CD4-positive, alpha-beta T cell treated with Interleukin-17A for 1 hour (primary cell): Measurements from ENCODE around the gene LRRC37B.
"Not testable (repeated sequence)": the region's sequence is repeated elsewhere in the genome, so short reads cannot be mapped to it uniquely, and the experiment has no call there.

Experiments used
- DNase-seq: peaks from one replicate; pipeline ENCODE4 v3.0.0-alpha.2; 2020

Gene LRRC37B

DNA sequence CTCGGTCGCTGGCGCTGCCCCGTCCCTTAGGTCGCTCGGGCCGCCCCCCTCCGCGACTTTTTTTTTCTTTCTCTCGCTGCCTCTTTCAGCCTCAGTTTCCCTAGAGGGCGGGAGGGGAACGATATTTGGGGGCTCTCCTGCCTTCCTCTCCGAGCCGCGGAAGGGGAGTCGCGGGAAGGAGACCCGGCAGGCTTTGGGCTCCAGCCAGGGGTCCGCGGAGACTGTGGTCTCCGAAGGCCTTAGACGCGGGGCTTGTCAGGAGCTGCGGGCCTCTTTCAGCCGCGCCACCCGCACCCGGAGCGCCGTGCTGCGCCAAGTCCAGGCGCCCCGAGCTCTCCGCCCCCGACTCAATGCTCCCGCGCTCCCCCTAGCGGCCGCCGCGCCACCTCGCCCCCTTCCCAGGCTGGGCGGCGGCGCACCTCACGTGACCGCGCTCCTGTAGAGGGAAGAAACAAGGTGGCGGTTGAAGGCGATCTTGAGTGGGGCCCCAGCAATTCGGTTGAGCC, at the start of gene LRRC37B:
Gene LRRC37B (plus strand): TSS at position 427 of the 506 bp plus-strand sequence. CDS start 14,010 bp downstream, outside the sequence.
- peak; percentile 91 for DNase-seq

DNA sequence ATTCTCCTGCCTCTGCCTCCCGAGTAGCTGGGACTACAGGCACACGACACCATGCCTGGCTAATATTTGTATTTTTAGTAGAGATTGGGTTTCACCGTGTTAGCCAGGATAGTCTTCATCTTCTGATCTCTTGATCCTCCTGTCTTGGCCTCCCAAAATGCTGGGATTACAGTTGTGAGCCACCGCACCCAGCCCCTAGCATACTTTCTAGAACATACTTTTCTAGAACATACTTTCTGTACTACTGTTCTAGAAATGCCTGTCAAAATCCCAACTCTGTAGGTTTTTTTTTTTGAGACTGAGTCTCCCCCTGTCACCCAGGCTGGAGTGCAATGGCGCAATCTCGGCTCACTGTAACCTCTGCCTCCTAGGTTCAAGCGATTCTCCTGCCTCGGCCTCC, 43.1 kb upstream of the LRRC37B start:
- not testable (repeated sequence) for DNase-seq

- DNase-seq = no peak
These were observed 39.5 kb upstream of the LRRC37B start for GRCh38 chr17:31967648-31968047.

- not testable (repeated sequence) for DNase-seq
These were observed 36.8 kb upstream of the LRRC37B start for GRCh38 chr17:31970416-31970815.

DNA sequence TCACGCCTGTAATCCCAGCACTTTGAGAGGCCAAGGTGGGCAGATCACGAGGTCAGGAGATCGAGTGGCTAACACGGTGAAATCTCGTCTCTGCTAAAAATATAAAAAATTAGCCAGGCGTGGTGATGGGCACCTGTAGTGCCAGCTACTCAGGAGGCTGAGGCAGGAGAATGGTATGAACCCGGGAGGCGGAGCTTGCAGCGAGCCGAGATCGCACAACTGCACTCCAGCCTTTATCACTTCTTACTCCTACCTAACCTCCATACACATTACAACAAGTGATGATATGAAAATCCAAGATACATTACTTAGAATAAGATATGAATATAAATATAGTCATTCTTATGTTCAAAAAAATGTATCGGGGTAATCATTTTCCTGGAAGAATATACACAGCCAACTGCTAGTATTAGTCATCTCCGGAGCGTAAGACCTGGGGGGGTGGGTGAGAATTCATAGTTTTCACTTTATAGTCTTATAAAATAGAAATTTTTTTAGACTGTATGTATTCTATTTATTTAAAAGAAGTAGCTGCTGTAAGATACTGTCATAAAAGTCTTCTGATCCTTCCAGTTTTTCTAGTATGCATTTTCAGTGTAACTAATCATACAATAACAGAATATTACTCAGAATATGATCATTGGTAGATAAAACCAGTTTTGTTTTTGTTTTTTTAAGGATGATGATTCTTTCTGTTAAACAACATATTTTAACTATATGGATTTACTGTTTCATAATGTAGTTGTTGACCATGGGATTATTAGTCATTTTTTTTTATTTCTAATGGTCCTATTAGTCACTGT, 32.7 kb upstream of the LRRC37B start:
- not testable (repeated sequence) for DNase-seq

GRCh38 chr17:31975391-31975790, 31.8 kb upstream of the LRRC37B start:
- not testable (repeated sequence) for DNase-seq

GRCh38 chr17:31991821-31992220, 15.4 kb upstream of the LRRC37B start:
- not testable (repeated sequence) for DNase-seq

GRCh38 chr17:31997005-31997404, 10.2 kb upstream of the LRRC37B start:
- no peak for DNase-seq

GRCh38 chr17:32007463-32008298, 498 bp downstream of the LRRC37B start:
- peak; percentile 43 for DNase-seq

- no peak for DNase-seq
These were observed 2.0 kb downstream of the LRRC37B start for GRCh38 chr17:32009262-32009542.

DNA sequence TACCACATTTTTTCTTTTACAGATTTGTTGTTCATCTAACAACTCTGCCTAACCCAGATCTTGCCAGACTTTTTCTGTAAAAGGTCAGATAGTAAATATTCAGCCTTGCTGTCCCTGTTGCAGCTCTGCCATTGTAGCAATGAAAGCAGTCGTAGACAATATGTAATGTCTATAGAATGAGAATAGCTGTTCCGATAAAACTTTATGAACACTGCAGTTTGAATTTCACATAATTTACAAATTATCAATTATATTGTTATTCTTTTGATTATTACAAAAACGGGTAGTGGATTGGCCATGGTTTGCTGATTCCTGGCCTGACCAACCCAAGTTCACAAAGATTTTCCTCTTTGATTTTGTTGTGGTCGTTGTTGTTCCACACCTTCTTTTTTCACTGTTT, 2.9 kb downstream of the LRRC37B start:
- DNase-seq = no peak

GRCh38 chr17:32015245-32016013, 8.2 kb downstream of the LRRC37B start:
- DNase-seq = no peak

DNA sequence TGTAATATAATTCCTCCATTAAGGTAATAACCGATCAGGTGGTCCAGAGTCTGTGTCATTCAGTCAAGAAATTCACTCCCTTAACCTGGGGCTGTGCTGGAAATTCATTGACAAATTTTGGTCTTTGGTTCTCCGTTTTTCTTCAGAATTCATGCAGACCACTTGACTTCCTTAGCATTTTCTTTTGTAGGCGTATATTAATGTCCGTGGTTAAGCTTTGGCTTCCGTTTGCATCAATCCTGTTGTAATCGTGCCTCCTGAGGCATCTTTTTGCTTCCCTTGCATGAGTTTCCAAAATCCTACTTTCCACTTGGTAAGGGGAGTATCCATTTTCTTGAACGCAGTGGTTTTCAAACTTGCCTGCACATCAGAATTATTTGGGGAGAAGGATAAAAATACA, 9.0 kb downstream of the LRRC37B start:
- DNase-seq = no peak

- DNase-seq = no peak
These were observed 12.0 kb downstream of the LRRC37B start for GRCh38 chr17:32019228-32019627.

DNA sequence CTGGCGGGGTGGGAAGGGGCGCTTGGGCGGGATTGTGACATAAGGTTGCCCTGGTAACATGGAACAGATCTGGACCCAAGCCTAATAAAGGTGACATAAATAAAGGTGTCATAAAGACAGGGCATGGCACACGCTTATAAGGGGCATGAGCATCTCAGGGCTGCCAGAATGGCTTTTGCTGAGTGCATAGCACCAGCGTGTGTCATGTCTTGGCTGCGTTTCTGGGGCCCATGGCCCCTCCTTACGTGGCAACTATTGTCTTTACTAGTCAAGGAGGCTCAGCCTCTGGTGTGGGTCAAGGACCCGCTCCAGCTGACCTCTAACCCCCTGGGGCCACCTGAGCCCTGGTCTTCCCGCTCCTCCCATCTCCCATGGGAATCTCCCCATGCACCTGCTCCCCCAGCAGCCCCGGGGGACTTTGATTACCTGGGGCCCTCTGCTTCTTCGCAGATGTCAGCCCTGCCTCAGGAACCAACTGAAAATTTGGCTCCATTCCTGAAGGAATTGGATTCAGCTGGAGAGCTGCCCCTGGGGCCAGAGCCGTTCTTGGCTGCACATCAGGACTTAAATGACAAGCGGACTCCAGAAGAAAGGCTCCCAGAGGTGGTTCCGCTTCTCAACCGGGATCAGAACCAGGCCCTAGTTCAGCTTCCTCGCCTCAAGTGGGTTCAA, 13.9 kb downstream of the LRRC37B start:
- no peak for DNase-seq

DNA sequence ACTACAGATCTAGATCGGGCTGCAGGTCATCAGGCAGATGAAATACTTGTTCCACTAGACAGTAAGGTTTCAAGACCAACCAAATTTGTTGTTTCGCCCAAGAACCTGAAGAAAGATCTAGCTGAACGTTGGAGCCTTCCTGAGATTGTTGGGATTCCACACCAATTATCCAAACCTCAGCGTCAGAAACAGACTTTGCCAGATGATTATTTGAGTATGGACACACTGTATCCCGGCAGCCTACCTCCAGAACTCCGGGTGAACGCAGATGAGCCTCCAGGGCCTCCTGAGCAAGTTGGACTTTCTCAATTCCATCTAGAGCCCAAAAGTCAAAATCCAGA, 14.4 kb downstream of the LRRC37B start:
- no peak for DNase-seq

DNA sequence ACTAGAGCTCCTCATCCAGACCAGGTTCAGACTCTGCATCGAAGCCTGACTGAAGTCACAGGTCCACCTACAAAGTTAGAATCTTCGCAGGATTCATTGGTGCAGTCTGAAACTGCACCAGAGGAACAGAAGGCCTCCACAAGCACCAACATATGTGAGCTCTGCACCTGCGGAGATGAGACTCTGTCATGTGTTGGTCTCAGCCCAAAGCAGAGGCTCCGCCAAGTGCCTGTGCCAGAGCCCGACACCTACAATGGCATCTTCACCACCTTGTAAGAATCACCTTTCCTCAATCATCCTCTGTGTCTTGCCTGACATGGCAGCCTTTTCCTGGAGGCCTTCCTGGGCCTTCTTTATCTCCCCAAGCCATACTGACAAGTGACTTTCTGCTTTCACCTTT, 15.4 kb downstream of the LRRC37B start:
- not testable (repeated sequence) for DNase-seq

DNA sequence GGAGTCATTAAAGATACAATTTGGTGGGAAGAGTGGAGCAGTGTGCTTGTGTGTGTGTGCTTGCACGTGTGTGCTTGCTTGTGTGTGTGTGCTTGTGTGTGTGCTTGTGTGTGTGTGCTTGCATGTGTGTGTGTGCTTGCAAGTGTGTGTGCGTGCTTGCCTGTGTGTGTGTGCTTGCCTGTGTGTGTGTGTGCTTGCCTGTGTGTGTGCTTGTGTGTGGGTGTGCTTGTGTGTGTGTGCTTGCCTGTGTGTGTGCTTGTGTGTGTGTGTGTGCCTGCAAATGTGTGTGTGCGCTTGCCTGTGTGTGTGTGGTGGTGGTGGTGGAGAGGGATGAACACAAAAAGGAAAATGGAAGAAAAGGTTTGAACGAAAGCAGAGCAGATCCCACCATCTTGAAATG, 20.1 kb downstream of the LRRC37B start:
- DNase-seq = not testable (repeated sequence)

DNA sequence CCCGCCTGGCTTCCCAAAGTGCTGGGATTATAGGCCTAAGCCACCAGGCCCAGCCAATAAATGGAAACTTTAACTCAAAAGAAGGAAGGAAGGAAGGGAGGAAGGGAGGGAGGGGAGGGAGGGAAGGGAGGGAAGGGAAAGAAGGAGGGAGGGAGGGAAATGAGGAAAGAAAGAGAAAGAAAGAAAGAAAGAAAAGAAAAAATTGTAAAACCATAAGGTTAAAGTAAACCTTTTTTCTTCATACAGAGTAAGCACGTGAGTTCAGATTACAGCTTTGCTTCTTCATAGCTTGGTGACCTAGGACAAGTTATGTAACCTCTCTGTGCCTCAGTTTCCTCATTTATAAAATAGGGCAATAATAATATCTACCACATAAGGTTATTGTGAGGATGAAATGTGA, 26.0 kb downstream of the LRRC37B start:
- no peak for DNase-seq

GRCh38 chr17:32033812-32034211, 26.6 kb downstream of the LRRC37B start:
- not testable (repeated sequence) for DNase-seq

- not testable (repeated sequence) for DNase-seq
These were observed 33.1 kb downstream of the LRRC37B start for GRCh38 chr17:32040246-32040645.

DNA sequence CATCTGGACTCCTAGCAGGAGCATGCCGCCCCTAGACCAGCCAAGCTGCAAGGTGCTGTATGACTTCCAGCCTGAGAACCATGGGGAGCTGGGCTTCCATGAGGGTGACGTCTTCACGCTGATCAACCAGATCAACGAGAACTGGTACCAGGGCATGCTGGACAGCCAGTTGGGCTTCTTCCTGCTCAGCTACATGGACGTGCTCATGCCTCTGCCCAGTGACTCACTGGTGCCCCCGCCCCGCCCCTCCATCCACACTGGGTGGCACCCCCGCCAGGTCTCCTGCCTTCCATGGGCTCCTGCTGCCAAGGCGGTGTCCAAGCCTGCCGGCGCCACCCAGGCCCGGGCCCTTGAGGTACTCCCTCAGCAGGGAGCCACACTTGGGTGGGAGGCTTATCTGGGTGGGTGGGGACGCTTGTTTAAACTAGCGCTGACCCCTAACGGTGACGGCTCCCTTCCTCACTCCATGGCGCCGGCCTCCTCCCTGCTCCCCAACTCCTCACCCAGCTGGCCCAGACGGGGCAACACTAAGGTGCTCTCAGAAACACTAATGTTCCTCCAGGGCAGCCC, 34.2 kb downstream of the LRRC37B start:
- DNase-seq = not testable (repeated sequence)
